K562 (cell line): ENCODE results near the gene MRPL33. TPM values are rescaled to one million over a fixed set of nuclear protein-coding genes. Genes with fewer than 3 reads are reported as not detected.

Experiments used
- CBFA2T3 ChIP-seq: fragments of 450-650 bp; IDR thresholded peaks from 2 replicates; pipeline ENCODE4 v1.6.1; 2017
- ERF ChIP-seq: fragments of 450-650 bp; formaldehyde crosslinking; IDR thresholded peaks from 2 replicates; pipeline ENCODE4 v1.4.0; 2020; ENCODE audit warnings: mild to moderate bottlenecking, mixed read lengths
- GTF2F1 ChIP-seq: IDR thresholded peaks from 2 replicates; pipeline ENCODE4 v1.6.1; 2011; ENCODE audit warnings: low read depth, low read length, improper control_type of control experiment
- SMAD4 ChIP-seq: fragments of 250-450 bp; sonication (Bioruptor Pico); conservative IDR thresholded peaks from 2 replicates; pipeline ENCODE4 v1.8.0; 2021; ENCODE audit warnings: inconsistent platforms, mild to moderate bottlenecking, moderate library complexity
- TAF9B ChIP-seq: fragments of 450-650 bp; IDR thresholded peaks from 2 replicates; pipeline ENCODE4 v1.6.1; 2018; ENCODE audit warnings: mild to moderate bottlenecking; ENCODE audit not compliant: partially characterized antibody
- polyA plus RNA-seq, 8 experiments: library from polyadenylated mRNA; depleted of rRNA in 4 of 8; stranded (reverse) in 5 of 8; unstranded in 3 of 8; fragments of >200 nt; fragmentation: Nextera tagmentation in 2 of 8; fragmentation: Illumina TruSeq in 1 of 8; extraction: Ambion mirVana in 2 of 8; extraction: Trizol in 1 of 8; gene quantifications; 2 replicates each; pipeline versions ENCODE4 v1.2.1 to v1.2.3, GENCODE V29; 2011 to 2014; ENCODE audit warnings: inconsistent platforms in 1 of 8, missing spikeins in 1 of 8
- total RNA-seq, 7 experiments: library from RNA; depleted of rRNA in 6 of 7; stranded (reverse); fragments of >200 nt in 6 of 7; fragmentation: Illumina TruSeq in 2 of 7; extraction: Trizol in 2 of 7; gene quantifications; 2 replicates each; pipeline versions ENCODE4 v1.2.1 to v1.2.3, GENCODE V29; 2011 to 2021; ENCODE audit warnings: low replicate concordance in 1 of 7
- TF ChIP-seq, protein P1 (sequence below): sonication (generic); formaldehyde crosslinking; IDR thresholded peaks from 2 replicates; pipeline ENCODE4 v1.8.1; 2022; ENCODE audit warnings: missing genetic modification reagents
- TF ChIP-seq, protein P2 (sequence below): fragments of 450-650 bp; formaldehyde crosslinking; IDR thresholded peaks from 2 replicates; pipeline ENCODE4 v1.4.0; 2022; ENCODE audit warnings: mild to moderate bottlenecking, moderate library complexity
- TF ChIP-seq, protein P3 (sequence below): fragments of 250-450 bp; sonication (Bioruptor Pico); IDR thresholded peaks from 2 replicates; pipeline ENCODE4 v1.5.0; 2021
- TF ChIP-seq, protein P4 (sequence below): sonication (generic); formaldehyde crosslinking; IDR thresholded peaks from 2 replicates; pipeline ENCODE4 v1.4.0; 2020; ENCODE audit warnings: mild to moderate bottlenecking, missing genetic modification reagents
- TF ChIP-seq, protein P5 (sequence below): fragments of 450-650 bp; IDR thresholded peaks from 2 replicates; pipeline ENCODE4 v1.6.1; 2016; ENCODE audit warnings: mild to moderate bottlenecking, moderate library complexity

MRPL33 gene
- total and polyA plus RNA-seq, 9 of the 15 experiments (the other 6 are each of a cell fraction or from before 2014, with no cell fraction given) = 68.3 to 338 (median 226) TPM

DNA sequence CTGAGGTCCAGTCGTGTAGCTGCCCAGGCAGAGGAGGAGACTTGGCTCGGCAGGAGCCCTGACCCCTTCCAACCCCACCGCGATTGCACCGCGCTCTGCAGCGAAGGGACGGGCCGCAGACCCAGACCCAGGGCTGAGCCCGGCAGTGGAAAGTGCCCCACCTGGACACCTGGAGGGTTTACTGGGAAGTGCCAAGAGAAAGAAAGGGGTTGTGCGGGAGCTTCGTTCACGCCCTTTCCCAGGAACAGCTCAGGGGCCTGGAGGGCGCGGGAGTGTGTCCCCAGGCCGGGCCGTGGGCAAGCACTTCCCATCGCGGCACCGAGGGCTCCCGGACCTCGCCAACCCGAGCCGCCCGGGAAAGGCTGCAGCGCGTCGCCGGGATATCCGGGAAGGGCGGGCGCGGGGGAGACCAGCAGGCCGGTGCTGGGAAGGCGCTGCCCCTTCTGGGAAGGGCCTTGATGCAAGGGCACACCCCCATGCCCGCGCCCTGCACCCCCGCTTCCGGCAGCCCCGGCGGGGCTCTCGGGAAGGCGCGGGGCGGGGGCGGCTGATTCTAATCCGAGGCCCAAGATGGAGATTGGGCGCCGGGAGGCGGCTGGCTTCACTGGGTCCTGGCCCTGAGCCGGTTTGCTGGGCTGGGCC, 36.1 kb upstream of the MRPL33 start (continued):
- TF ChIP-seq, protein P1, sequence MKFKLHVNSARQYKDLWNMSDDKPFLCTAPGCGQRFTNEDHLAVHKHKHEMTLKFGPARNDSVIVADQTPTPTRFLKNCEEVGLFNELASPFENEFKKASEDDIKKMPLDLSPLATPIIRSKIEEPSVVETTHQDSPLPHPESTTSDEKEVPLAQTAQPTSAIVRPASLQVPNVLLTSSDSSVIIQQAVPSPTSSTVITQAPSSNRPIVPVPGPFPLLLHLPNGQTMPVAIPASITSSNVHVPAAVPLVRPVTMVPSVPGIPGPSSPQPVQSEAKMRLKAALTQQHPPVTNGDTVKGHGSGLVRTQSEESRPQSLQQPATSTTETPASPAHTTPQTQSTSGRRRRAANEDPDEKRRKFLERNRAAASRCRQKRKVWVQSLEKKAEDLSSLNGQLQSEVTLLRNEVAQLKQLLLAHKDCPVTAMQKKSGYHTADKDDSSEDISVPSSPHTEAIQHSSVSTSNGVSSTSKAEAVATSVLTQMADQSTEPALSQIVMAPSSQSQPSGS (CRISPR knock-in tag) = no peak
- TF ChIP-seq, protein P2, sequence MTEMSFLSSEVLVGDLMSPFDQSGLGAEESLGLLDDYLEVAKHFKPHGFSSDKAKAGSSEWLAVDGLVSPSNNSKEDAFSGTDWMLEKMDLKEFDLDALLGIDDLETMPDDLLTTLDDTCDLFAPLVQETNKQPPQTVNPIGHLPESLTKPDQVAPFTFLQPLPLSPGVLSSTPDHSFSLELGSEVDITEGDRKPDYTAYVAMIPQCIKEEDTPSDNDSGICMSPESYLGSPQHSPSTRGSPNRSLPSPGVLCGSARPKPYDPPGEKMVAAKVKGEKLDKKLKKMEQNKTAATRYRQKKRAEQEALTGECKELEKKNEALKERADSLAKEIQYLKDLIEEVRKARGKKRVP = 0 out of 2 replicates have a peak, but pooled peaks have one; percentile 18
- TF ChIP-seq SMAD4 (CRISPR knock-in tag) (peak; percentile 62; the same call in 1 of the 2 replicates), GTF2F1 (no peak), TAF9B (no peak), ERF (CRISPR knock-in tag) (0 out of 2 replicates have a peak, but pooled peaks have one; percentile 38), CBFA2T3 (no peak)
- TF ChIP-seq, protein P3, sequence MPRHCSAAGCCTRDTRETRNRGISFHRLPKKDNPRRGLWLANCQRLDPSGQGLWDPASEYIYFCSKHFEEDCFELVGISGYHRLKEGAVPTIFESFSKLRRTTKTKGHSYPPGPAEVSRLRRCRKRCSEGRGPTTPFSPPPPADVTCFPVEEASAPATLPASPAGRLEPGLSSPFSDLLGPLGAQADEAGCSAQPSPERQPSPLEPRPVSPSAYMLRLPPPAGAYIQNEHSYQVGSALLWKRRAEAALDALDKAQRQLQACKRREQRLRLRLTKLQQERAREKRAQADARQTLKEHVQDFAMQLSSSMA (CRISPR knock-in tag) = 0 out of 2 replicates have a peak, but pooled peaks have one; percentile 35
- TF ChIP-seq, protein P4, sequence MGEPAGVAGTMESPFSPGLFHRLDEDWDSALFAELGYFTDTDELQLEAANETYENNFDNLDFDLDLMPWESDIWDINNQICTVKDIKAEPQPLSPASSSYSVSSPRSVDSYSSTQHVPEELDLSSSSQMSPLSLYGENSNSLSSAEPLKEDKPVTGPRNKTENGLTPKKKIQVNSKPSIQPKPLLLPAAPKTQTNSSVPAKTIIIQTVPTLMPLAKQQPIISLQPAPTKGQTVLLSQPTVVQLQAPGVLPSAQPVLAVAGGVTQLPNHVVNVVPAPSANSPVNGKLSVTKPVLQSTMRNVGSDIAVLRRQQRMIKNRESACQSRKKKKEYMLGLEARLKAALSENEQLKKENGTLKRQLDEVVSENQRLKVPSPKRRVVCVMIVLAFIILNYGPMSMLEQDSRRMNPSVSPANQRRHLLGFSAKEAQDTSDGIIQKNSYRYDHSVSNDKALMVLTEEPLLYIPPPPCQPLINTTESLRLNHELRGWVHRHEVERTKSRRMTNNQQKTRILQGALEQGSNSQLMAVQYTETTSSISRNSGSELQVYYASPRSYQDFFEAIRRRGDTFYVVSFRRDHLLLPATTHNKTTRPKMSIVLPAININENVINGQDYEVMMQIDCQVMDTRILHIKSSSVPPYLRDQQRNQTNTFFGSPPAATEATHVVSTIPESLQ = no peak
- TF ChIP-seq, protein P5, sequence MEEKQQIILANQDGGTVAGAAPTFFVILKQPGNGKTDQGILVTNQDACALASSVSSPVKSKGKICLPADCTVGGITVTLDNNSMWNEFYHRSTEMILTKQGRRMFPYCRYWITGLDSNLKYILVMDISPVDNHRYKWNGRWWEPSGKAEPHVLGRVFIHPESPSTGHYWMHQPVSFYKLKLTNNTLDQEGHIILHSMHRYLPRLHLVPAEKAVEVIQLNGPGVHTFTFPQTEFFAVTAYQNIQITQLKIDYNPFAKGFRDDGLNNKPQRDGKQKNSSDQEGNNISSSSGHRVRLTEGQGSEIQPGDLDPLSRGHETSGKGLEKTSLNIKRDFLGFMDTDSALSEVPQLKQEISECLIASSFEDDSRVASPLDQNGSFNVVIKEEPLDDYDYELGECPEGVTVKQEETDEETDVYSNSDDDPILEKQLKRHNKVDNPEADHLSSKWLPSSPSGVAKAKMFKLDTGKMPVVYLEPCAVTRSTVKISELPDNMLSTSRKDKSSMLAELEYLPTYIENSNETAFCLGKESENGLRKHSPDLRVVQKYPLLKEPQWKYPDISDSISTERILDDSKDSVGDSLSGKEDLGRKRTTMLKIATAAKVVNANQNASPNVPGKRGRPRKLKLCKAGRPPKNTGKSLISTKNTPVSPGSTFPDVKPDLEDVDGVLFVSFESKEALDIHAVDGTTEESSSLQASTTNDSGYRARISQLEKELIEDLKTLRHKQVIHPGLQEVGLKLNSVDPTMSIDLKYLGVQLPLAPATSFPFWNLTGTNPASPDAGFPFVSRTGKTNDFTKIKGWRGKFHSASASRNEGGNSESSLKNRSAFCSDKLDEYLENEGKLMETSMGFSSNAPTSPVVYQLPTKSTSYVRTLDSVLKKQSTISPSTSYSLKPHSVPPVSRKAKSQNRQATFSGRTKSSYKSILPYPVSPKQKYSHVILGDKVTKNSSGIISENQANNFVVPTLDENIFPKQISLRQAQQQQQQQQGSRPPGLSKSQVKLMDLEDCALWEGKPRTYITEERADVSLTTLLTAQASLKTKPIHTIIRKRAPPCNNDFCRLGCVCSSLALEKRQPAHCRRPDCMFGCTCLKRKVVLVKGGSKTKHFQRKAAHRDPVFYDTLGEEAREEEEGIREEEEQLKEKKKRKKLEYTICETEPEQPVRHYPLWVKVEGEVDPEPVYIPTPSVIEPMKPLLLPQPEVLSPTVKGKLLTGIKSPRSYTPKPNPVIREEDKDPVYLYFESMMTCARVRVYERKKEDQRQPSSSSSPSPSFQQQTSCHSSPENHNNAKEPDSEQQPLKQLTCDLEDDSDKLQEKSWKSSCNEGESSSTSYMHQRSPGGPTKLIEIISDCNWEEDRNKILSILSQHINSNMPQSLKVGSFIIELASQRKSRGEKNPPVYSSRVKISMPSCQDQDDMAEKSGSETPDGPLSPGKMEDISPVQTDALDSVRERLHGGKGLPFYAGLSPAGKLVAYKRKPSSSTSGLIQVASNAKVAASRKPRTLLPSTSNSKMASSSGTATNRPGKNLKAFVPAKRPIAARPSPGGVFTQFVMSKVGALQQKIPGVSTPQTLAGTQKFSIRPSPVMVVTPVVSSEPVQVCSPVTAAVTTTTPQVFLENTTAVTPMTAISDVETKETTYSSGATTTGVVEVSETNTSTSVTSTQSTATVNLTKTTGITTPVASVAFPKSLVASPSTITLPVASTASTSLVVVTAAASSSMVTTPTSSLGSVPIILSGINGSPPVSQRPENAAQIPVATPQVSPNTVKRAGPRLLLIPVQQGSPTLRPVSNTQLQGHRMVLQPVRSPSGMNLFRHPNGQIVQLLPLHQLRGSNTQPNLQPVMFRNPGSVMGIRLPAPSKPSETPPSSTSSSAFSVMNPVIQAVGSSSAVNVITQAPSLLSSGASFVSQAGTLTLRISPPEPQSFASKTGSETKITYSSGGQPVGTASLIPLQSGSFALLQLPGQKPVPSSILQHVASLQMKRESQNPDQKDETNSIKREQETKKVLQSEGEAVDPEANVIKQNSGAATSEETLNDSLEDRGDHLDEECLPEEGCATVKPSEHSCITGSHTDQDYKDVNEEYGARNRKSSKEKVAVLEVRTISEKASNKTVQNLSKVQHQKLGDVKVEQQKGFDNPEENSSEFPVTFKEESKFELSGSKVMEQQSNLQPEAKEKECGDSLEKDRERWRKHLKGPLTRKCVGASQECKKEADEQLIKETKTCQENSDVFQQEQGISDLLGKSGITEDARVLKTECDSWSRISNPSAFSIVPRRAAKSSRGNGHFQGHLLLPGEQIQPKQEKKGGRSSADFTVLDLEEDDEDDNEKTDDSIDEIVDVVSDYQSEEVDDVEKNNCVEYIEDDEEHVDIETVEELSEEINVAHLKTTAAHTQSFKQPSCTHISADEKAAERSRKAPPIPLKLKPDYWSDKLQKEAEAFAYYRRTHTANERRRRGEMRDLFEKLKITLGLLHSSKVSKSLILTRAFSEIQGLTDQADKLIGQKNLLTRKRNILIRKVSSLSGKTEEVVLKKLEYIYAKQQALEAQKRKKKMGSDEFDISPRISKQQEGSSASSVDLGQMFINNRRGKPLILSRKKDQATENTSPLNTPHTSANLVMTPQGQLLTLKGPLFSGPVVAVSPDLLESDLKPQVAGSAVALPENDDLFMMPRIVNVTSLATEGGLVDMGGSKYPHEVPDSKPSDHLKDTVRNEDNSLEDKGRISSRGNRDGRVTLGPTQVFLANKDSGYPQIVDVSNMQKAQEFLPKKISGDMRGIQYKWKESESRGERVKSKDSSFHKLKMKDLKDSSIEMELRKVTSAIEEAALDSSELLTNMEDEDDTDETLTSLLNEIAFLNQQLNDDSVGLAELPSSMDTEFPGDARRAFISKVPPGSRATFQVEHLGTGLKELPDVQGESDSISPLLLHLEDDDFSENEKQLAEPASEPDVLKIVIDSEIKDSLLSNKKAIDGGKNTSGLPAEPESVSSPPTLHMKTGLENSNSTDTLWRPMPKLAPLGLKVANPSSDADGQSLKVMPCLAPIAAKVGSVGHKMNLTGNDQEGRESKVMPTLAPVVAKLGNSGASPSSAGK = peak; percentile 73
